Activated CD8-positive, alpha-beta T cell treated with anti-CD3 and anti-CD28 coated beads for 36 hours (primary cell): Measurements from ENCODE around the gene SH3BGRL2. TPM values are rescaled to one million over a fixed set of nuclear protein-coding genes. Genes with fewer than 3 reads are reported as not detected.

Experiments
- ATAC-seq: fragments of 200-7000 bp; cut with Tn5 transposase; one replicate; pipeline ENCODE4 v1.10.0; 2021; ENCODE audit warnings: mild to moderate bottlenecking, moderate library complexity
- CTCF ChIA-PET: fragments of 350-600 bp; sonication (Branson Sonifier 250); formaldehyde crosslinking; loops from one replicate; lab custom pipeline; 2021; ENCODE audit warnings: antibody characterized with exemption; lab: Charles Lee
- POLR2A ChIA-PET: fragments of 350-600 bp; sonication (Branson Sonifier 250); formaldehyde crosslinking; loops from one replicate; lab custom pipeline; 2021; ENCODE audit warnings: antibody characterized with exemption; lab: Charles Lee
- DNase-seq: peaks from one replicate; pipeline ENCODE4 v3.0.0-alpha.2; 2020
- H3K27ac Mint-ChIP-seq: one replicate; pipeline ENCODE4 v1.8.0; 2021; ENCODE audit warnings: mild to moderate bottlenecking, mixed read lengths
- H3K27me3 Mint-ChIP-seq: one replicate; pipeline ENCODE4 v1.8.0; 2021; ENCODE audit warnings: mixed read lengths
- H3K36me3 Mint-ChIP-seq: one replicate; pipeline ENCODE4 v1.8.0; 2021; ENCODE audit warnings: low read depth, mixed read lengths
- H3K4me1 Mint-ChIP-seq: one replicate; pipeline ENCODE4 v1.8.0; 2021; ENCODE audit warnings: low read depth, mixed read lengths
- H3K4me3 Mint-ChIP-seq: one replicate; pipeline ENCODE4 v1.8.0; 2021; ENCODE audit warnings: mild to moderate bottlenecking, moderate library complexity, mixed read lengths
- H3K9me3 Mint-ChIP-seq: one replicate; pipeline ENCODE4 v1.8.0; 2021; ENCODE audit warnings: mixed read lengths
- CTCF ChIP-seq: fragments of 200-600 bp; IDR thresholded peaks from one replicate; pipeline ENCODE4 v1.8.0; 2022; ENCODE audit warnings: antibody characterized with exemption, mild to moderate bottlenecking
- intact Hi-C: fragments of 100-400 bp; cut with micrococcal nuclease; formaldehyde crosslinking; loops from one replicate; pipeline ENCODE4 v1.10.0; 2022
- total RNA-seq, 2 experiments: library from RNA; stranded (reverse); gene quantifications; one replicate each; pipeline ENCODE4 v1.2.3, GENCODE V29; 2021

SH3BGRL2 gene
- total RNA-seq, 2 experiments from 2014 or later = 0.54 to 0.70 TPM

GRCh38 chr6:79630380-79630882 is 698 bp upstream of the SH3BGRL2 start:
- Mint-ChIP-seq H3K27me3 (peaks cover 45% of the 10 kb centered on the region), H3K4me1 (peaks cover 7% of the 10 kb centered on the region), H3K4me3 (peak overlapping the region; percentile 71), H3K36me3 (no peaks in the 10 kb centered on the region), H3K9me3 (no peaks in the 10 kb centered on the region), H3K27ac (no peak overlapping the region)
- POLR2A ChIA-PET = no interaction called here
- intact Hi-C loops = no loop called here
- no peak for TF ChIP-seq CTCF
- ATAC-seq (no peak), DNase-seq (peak; percentile 12)
- CTCF ChIA-PET = no interaction called here

GRCh38 chr6:79631693-79632172 is 604 bp downstream of the SH3BGRL2 start:
- CTCF ChIA-PET = interaction anchor here (0.8 to 1.6 kb wide), 5 partner anchors 9 to 82 kb away, joined by 3 to 6 read pairs (median 4); no protein-coding TSS in a partner anchor
- peaks cover 48% of the 10 kb centered on the region for H3K27me3 Mint-ChIP-seq

GRCh38 chr6:79632580-79632979 is 1.5 kb downstream of the SH3BGRL2 start:
- POLR2A ChIA-PET = no interaction called here
- peaks cover 7% of the 10 kb centered on the region for H3K4me1 Mint-ChIP-seq

More at GRCh38 chr6:79631693-79632172, 604 bp downstream of the SH3BGRL2 start:
- intact Hi-C loops = no loop called here
- H3K4me1 Mint-ChIP-seq = peaks cover 7% of the 10 kb centered on the region
- no peaks in the 10 kb centered on the region for H3K36me3 Mint-ChIP-seq
- no peak for TF ChIP-seq CTCF
- POLR2A ChIA-PET = interaction anchor here (1.4 kb wide), 1 partner anchor 8 kb away, joined by 3 read pairs; no protein-coding TSS in a partner anchor
- peak overlapping the region; percentile 71 for H3K4me3 Mint-ChIP-seq
- no peak overlapping the region for H3K27ac Mint-ChIP-seq
- H3K9me3 Mint-ChIP-seq = no peaks in the 10 kb centered on the region
- DNase-seq = no peak
- no peak for ATAC-seq

GRCh38 chr6:79634491-79635231 is 3.5 kb downstream of the SH3BGRL2 start:
- intact Hi-C loops = no loop called here
- Mint-ChIP-seq H3K4me1 (peaks cover 7% of the 10 kb centered on the region), H3K9me3 (no peaks in the 10 kb centered on the region), H3K27me3 (peaks cover 32% of the 10 kb centered on the region), H3K27ac (no peak overlapping the region), H3K4me3 (no peak overlapping the region), H3K36me3 (no peaks in the 10 kb centered on the region)
- no peak for ATAC-seq
- POLR2A ChIA-PET = no interaction called here
- no peak for DNase-seq
- CTCF ChIA-PET = interaction anchor here (1.2 kb wide), 1 partner anchor 540 kb away, joined by 3 read pairs; no protein-coding TSS in a partner anchor
- no peak for TF ChIP-seq CTCF

More at GRCh38 chr6:79632580-79632979, 1.5 kb downstream of the SH3BGRL2 start:
- Mint-ChIP-seq H3K9me3 (no peaks in the 10 kb centered on the region), H3K4me3 (no peak overlapping the region), H3K36me3 (no peaks in the 10 kb centered on the region), H3K27ac (no peak overlapping the region), H3K27me3 (peaks cover 43% of the 10 kb centered on the region)
- no peak for TF ChIP-seq CTCF
- DNase-seq = no peak
- CTCF ChIA-PET = interaction anchor here (0.8 to 1.6 kb wide), 5 partner anchors 8 to 82 kb away, joined by 3 to 6 read pairs (median 4); no protein-coding TSS in a partner anchor
- no peak for ATAC-seq
- intact Hi-C loops = no loop called here

- Mint-ChIP-seq H3K4me3 (no peak overlapping the region), H3K4me1 (peaks cover 7% of the 10 kb centered on the region), H3K27ac (no peak overlapping the region), H3K27me3 (peaks cover 31% of the 10 kb centered on the region), H3K9me3 (no peaks in the 10 kb centered on the region), H3K36me3 (no peaks in the 10 kb centered on the region)
- DNase-seq = no peak
- no peak for ATAC-seq
- TF ChIP-seq CTCF = no peak
- intact Hi-C loops = no loop called here
- CTCF ChIA-PET = no interaction called here
- POLR2A ChIA-PET = no interaction called here
Observed at GRCh38 chr6:79635232-79635543, 4.1 kb downstream of the SH3BGRL2 start.
